Measurements from ENCODE around the gene ANKRD30B.

GRCh38 chr18:14769381-14769780, 21.4 kb downstream of the ANKRD30B start:
- TF ChIP-seq MAFK (IDR thresholded peaks at IDR 0.05; ENCODE audit: partially characterized antibody) (no peak), REST (IDR thresholded peaks at IDR 0.05) (no peak), CTCF (IDR thresholded peaks at IDR 0.05) (no peak), NR3C1 (IDR thresholded peaks at IDR 0.05) (no peak), POLR2AphosphoS2 (conservative IDR thresholded peaks at IDR 0.05; ENCODE audit: low read length) (no peak), CEBPB (IDR thresholded peaks at IDR 0.05) (no peak), CBX8 (IDR thresholded peaks at IDR 0.05) (no peak), RAD21 (conservative IDR thresholded peaks at IDR 0.05 in 1 of 2, IDR thresholded peaks at IDR 0.05 in 1 of 2) (no peak)

Data from A549 (cell line).